GM10266 (cell line): ENCODE measurements around the gene ATP6V1C2.

ENCODE experiments used
- DNase-seq: peaks from one replicate; pipeline ENCODE4 v3.0.0; 2012; ENCODE audit errors: extremely low spot score
- TF ChIP-seq, protein P1 (sequence below): IDR thresholded peaks from 2 replicates; pipeline ENCODE4 v1.5.1; 2012; ENCODE audit warnings: mild to moderate bottlenecking, low read depth; ENCODE audit not compliant: control insufficient read depth, insufficient read depth; ENCODE audit errors: missing control alignments

Gene ATP6V1C2, protein sequence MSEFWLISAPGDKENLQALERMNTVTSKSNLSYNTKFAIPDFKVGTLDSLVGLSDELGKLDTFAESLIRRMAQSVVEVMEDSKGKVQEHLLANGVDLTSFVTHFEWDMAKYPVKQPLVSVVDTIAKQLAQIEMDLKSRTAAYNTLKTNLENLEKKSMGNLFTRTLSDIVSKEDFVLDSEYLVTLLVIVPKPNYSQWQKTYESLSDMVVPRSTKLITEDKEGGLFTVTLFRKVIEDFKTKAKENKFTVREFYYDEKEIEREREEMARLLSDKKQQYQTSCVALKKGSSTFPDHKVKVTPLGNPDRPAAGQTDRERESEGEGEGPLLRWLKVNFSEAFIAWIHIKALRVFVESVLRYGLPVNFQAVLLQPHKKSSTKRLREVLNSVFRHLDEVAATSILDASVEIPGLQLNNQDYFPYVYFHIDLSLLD

DNA sequence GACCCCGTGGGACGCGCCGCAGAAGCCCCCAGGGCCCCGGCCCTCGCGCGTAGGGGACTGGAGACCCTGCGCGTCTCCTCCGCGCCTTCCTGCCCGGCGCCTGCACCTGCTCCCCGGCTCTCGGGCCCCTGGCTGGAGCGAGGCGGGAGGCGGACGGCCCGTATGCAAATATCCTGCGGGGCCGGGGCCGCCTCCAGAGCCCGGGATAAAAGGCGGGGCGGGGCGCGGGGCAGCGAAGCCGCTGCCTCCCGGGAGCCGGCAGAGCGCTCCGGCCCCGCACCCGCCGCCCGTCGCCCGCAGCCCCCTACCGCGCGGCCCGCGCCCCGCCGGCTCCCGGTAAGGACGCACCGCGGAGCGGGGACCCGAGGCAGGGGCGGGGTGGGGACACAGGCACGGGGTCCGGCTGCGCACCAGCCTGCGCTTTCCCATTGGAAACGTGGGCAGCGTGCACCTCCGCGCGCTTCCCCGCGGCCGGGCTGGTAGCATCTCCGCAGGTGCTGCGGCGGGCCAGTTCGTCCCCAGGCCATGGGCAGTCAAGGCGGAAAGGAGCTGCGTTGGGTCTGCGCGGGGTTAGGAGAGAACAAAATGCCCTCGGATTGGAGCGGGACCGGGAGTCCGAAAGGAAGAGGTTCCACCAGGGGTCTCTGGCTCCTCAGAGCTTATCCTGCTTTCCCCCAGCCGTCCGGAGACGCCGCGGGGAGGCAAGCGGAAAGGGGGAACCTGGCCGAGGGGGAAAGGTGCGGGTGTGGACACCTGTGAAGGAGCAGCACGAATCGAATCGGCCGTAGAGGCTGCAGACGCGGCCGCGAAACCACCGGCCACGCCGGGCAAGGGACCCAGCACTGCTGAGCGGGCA, at the start of gene ATP6V1C2:
Gene ATP6V1C2, plus strand, starts transcription at position 235 of the 856 bp plus-strand sequence. CDS start 1,220 bp downstream, outside the sequence.
- TF ChIP-seq, protein P1, sequence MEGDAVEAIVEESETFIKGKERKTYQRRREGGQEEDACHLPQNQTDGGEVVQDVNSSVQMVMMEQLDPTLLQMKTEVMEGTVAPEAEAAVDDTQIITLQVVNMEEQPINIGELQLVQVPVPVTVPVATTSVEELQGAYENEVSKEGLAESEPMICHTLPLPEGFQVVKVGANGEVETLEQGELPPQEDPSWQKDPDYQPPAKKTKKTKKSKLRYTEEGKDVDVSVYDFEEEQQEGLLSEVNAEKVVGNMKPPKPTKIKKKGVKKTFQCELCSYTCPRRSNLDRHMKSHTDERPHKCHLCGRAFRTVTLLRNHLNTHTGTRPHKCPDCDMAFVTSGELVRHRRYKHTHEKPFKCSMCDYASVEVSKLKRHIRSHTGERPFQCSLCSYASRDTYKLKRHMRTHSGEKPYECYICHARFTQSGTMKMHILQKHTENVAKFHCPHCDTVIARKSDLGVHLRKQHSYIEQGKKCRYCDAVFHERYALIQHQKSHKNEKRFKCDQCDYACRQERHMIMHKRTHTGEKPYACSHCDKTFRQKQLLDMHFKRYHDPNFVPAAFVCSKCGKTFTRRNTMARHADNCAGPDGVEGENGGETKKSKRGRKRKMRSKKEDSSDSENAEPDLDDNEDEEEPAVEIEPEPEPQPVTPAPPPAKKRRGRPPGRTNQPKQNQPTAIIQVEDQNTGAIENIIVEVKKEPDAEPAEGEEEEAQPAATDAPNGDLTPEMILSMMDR: no peak
- peak; percentile 85 for DNase-seq

DNA sequence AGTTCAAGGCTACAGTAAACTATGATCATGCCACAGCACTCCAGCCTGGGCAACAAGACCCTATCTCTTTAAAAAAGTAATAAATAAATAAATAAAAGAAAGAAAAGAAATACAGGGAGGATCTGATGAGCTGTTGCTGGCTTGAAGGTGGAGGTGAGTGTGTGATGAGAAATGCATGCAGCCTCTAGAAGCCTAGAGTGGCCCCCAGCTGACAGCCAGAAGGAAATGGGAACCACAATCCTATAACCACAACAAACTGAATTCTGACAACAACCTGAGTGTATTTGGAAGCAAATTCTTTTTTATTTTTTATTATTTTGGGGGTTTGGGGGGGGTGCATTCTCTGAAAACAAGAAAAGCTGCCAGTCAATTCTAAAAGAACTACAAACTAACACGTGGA, 46.3 kb upstream of the ATP6V1C2 start:
- DNase-seq: no peak
- TF ChIP-seq, protein P1: no peak

DNA sequence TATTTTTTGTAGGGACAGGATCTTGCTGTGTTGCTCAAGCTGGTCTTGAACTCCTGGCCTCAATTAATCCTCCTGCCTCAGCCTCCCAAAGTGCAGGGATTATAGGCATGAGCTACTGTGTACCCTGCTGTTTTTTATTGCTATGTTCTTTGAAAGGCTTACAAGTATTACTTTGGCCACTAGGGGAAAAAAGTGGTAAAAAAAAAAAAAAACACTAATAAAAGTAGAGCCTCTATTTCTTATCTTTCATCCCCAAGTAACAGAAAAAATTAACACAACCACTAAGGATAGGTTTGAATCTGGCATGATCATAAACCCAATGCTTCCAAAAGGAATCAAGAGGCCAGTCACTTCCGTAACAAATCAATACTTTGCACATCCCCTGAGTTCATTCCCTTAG, 43.2 kb upstream of the ATP6V1C2 start:
- TF ChIP-seq, protein P1: no peak
- no peak for DNase-seq

DNA sequence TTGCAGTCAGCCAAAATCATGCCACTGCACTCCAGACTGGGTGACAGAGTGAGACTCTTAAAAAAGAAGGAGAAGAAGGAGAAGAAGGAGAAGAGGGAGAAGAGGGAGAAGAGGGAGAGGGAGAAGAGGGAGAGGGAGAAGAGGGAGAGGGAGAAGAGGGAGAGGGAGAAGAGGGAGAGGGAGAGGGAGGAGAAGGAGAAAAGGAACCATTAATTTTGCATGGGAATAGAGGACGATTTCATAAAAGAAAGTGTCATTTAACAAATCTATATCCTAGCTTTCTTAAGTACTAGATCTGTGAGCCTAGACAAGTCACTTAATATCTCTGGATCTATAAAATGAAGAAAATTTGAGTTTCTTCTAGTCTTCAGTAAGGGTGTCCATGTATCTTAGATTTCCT, 41.2 kb upstream of the ATP6V1C2 start:
- TF ChIP-seq, protein P1: no peak
- DNase-seq: no peak

DNA sequence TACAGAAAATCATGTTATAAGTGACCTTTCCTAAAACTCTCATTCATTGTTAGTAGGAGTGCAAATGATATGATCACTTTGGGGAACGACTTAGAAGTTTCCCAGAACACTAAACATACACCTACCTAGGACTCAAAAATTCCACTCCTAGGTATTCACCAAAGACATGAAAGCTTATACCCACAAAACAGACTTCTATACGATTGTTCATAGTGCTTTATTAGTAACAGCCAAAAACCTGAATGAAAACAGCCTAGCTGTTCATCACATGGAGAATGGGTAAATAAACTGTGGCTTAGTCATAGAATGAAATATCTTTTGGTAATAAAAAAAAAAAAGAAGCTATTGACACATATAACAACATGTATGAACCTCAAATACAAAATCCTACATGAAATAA, 40.5 kb upstream of the ATP6V1C2 start:
- no peak for DNase-seq
- TF ChIP-seq, protein P1: no peak

DNA sequence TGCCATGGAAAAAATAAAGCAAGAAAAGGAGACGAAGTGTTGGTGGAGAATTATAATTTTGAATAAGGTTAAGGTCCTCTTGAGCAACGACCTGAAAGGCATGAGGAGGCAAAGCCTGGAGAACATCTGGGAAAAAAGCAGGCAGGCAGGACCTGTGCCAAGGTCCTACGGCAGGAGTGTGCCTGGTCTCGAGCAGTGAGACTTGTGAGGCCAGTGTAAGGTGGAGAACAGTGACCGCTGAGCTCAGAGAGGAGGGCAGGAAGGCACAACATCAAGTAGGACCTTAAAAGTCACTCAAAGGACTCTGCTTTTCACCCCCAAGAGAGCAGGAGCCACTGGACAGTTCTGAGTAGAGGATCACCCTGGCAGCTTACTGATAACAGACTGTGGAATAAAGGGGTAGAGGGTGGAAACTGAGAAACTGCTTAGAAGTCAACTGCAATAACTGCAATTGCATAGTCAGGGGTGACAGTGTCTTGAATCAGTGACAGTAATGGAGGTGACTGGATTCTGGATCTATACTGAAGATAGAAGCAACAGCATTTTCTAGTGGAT, 35.2 kb upstream of the ATP6V1C2 start:
- no peak for DNase-seq
- TF ChIP-seq, protein P1: no peak
